NCI-H2081 treated with DMSO at 0.1 percent for 48 hours (cell line): ENCODE results near the gene TMEM252.

Experiments
- DNase-seq: peaks from one replicate; lab custom pipeline; 2025; lab: John Stamatoyannopoulos, UW

TMEM252 gene, protein sequence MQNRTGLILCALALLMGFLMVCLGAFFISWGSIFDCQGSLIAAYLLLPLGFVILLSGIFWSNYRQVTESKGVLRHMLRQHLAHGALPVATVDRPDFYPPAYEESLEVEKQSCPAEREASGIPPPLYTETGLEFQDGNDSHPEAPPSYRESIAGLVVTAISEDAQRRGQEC

DNA sequence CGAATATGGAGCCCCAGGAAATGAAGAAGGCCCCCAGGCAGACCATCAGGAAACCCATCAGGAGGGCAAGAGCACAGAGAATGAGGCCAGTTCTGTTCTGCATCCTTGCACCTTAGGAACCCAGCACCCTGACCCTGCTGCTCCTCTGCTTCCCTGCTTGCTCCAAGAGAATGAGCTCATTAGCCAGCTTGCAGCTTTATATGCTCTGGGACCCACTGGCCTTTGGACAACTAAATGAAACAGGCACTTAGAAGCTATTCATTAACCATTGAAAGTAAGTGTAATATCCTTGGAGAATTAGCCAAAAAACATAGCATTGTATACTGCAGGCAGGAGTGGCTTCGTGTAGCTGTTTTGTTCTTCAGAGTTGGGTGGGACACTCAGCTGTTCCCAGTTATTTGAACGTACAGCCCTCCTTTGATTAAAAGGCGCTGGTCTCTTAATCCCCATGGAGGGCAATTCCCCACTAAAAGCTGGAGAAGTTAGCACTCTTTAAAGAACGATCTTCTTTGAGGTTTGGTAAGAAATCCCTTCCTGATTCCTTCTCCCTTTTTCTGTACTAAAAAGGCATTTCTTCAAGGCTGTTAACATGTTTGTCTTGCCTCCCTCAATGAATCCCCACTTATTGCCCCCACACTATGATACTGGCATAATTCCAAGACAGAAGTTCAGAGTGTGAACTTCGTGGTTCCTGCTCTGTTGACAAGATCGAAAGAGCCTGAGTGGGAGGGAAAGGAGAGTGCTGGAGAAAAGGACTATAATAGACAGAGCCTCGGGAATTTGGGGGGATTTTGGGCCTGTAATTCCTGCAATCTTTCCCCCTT is at the start of gene TMEM252:
Gene TMEM252 (minus strand): TSS at position 172 of the 824 bp plus-strand sequence. CDS start 69 bp downstream, at position 103.
- no peak for DNase-seq

DNA sequence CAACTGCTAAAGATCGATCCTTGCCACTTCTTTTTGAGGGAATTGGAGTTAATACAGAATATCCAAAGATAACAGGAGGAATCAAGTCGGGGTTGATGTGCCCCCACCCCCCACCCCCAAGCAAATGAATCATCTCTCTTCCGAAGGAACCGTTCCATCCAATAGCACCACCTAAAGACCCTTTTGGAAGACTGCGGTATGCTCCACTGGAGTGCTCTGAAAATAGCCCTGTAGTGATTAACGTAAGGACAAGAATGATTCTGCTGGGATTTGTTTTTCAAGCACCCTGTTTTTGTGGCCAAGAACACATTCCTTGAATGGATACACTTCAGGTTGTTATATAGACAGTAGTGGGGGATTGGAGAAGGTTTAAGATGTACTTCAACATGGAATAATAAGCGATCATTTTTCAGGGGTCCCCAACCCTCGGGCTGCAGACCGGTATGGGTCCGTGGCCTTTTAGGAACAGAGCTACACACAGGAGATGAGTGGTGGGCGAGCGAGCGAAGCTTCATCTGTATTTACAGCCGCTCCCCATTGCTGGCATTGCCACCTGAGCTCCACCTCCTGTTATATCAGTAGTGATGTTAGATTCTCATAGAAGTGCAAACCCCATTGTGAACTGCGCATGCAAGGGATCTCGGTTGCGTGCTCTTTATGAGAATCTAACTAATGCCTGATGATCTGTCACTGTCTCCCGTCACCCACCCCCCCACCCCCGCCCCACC is 44.5 kb upstream of the TMEM252 start:
- no peak for DNase-seq

DNA sequence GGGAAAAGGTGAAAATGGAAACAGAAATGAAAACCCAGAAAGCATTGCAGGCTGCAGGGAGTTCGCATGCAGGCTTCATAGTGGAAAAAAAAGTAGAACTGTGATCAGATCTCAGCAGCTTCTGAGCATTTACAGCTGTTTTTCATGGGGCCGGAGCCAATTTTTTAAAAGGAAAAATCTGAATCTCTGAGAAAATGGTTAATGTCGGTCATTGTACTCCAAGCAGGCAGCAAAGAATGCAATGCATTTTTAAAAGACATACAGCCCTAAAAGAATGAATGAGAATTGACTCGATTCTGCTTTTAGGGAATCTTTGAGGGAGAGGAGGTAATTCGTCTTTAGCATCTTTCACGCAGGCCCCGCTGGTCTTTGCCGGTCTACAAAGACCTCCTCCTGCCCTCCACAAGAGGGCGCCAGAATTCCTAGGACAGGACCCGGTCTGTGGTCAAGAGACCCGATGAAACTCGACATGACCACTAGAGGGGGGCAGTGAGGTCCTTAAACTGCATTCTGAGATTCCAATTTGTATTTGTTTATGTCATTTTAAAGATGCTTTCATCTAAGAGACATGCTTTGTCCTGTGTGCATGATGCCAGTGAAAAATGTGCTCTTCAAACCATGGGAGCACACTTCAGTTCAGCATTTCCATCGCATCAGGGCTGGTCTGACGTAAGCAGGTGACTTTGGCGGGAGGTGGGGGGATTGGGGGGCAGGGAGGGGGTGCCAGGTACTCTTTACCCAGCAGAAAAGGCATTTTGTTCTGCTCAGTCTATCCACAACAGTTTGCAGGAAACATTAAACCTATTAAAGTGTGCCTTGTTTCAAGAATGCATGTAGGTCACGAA is 43.7 kb upstream of the TMEM252 start:
- peak; percentile 63 for DNase-seq

DNA sequence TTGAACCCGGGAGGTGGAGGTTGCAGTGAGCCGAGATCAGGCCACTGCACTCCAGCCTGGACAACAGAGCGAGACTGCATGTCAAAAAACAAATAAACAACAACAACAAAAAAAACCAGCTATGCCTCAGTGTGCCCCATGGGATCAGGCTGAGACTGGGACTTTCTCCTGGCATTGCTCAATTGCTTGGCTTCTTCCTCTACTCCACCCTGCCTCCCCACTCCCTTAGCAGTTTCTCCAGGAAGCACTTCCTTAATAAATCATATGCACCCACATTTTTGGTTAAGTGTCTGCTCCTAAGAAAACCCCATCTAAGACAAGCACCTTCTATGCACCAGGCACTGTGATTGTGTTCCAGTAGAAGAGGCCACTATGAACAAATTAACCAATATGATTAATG is 41.0 kb upstream of the TMEM252 start:
- DNase-seq = no peak

DNA sequence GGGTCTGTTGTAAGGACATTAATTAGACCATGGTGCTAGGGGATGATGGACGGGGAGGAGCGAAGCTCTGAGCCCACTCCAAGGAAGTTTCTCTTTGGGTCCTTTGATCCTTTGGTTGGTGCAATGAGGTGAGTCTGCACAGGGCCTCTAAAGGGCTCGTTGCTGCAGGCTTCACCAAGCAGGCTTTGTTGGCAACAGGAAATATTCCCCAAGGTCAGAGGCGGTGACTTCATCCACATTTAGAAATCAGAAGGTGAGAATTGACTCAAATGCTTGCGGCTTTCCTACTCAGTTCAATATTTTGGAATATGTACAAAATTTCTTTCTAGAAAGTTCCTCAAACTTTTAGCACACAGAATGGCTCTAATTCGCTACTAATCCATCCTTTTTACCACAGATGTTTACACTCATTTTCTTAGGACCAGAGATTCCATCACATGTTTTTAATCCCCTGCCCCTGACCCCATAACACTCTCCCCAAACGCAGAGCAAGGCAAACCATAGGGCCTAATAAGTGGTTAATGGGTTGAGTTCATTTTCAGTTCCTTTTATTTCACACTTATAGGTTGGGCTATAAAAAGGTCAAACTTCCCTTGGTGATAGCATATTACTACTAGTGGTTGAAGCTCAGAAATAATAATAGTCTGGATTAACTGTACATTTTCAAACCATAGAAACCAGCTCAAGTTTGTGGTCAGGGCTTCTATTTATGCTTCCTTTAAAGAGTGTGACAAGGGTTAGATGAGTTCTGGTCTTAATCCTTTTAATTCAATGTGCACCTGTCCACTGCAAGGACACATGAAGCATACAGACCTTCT is 37.3 kb upstream of the TMEM252 start:
- DNase-seq = no peak

DNA sequence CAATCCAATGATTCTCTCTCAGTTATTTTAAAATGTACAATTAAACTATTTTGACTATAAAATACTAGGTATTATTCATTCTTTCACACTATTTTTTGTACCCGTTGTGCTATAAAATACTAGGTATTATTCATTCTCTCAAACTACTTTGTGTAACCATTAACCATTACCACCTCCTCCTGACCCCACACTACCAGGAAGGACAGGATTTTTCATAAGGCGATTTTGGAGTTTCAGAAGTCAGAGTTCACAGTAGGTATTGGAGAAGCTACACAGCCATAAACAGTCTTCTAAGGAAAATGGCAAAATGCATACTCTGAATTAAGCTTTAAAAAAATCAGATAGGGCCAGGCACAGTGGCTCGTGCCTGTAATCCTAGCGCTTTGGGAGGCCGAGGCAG is 35.1 kb upstream of the TMEM252 start:
- DNase-seq = no peak

DNA sequence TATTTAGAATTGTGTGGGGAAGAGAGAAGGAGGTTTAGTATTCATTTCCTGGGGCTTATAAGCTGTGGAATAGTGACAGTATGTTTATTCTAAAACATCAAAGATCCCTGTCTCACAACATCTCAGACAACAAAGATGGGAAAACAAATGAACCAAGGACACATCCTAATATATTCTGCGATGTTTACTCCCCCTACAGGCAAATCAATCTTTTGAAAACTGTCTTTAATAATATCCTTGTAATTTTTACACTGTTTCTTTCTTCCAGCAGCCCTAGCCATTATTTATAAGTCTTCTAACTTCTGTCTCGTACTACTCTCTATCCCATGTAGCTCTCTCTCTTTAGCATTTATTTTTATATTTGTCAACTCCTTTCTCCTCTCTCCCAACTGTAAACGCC is 33.5 kb upstream of the TMEM252 start:
- DNase-seq = no peak

DNA sequence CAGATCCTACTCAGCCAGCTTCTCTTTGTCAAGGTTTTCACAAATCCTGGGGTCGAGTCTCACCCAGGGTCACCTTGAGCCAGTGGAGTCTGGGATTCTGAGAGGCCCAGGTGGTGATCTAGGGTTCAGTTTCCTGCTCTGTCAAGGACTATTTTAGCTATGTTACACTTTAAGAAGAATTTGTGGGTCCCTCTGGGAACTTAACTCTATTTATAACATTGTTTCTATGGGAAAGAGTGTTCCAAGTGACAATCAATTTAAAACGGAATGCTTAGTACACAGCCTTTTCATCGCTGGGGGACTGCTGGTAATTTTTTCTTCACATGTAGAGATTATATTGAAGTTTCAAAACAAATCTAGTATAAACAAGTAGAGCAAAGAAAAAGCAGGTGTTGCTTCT is 26.9 kb upstream of the TMEM252 start:
- no peak for DNase-seq

DNA sequence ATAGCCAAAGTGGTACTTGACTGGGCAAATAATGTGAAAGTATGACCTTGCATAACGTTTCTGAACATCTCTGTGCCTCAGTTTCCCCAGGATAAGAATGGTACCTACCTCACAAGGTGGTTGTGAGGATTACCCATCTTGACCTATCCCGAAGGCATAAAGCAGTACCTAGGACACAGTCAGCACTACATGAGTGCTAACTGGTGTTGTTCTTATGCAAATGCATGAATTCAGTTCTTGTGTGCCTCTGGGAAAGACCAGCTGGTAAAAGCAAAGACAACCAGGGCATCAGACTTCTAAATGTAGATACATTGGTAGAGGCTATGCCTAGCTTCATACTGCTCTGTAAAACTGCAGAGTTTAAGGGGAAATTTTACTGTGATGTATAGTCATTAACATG is 21.8 kb upstream of the TMEM252 start:
- no peak for DNase-seq

DNA sequence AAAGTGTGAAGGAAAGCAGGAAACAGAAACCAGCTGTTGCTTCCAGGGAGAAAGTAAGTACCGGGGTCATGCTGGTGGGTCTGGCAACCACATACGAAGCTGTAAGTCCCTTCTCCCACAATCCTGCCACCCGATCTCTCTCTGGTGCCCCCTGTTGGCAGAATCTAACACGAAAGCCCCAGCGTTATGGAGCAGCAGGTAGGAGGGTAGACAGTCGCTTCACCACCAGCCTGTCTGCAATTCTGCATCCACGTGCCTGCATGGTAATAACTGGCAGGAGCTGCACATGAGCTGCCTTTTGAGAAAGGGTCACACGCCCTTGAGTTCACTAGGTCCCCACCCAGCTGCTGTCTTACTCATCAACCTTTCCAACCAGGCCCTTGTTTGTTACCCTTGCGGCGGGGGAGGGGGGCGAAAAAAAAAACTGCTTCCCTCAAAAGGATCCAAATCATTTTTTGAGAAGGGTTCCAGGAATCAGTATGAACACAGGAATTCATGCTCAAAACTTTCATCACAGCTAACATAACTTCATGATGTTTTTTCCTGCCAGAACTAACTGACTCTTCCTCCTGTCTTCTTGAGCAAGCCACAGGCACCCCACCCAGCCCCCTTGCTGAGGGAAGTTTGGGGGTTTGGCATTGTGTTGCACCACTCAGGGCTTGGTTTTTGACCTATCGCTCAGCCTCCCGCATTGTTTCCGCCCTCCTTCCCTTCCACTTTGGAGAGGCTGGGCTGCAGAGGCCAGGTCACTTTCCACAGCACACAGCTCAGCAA is 19.6 kb upstream of the TMEM252 start:
- no peak for DNase-seq

DNA sequence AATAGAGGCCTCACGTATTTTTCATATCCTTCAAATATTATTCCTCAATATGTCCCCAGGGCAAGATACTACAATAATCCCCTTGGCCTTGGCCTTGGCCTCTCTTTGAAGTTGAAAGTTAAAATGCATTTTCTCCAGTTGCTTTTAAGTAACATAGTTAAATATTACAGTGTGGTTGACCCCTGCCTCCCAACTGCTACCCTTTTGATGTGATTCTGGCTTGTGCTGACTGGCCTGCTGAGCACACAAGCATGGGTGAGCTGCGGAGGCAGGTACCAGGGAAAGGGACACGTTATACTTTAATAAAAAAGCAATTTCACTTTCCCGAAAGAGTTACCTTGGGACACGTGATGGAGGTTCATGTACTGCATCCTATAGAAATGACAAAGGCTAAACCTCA is 17.9 kb upstream of the TMEM252 start:
- no peak for DNase-seq

DNA sequence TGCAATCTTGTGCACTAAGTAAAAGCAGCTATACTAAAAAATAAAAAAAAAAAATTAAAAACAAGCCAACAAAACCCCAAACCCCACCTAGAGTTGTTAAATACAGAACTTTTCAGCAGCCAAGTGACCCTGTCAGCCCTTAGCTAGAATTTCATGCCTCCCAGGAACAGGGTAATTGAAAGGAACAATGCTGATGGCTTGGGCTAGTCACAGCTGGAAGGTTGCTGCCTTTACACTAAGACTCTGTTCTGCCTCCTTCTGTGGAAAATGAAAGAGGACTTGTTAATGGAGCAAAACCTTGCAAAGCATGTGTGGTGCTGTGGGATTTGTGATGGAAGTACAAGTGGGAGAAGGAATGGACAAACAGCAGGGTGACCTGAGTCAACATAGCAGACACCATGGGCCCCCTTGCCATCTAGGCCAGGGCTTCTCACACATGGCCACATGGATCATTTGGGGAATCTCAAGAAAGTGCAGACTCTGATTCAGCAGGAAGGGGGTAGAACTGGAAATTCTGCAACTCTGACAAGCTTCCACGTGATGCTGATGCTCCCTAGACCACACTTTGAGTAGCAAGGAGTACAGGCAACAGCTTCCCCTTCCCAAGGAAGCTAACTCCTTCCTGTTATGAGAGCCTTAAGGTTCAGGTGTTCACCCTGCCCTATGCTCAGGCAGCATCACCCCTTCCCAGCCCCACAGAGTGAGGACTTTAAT is 14.9 kb upstream of the TMEM252 start:
- DNase-seq = no peak

DNA sequence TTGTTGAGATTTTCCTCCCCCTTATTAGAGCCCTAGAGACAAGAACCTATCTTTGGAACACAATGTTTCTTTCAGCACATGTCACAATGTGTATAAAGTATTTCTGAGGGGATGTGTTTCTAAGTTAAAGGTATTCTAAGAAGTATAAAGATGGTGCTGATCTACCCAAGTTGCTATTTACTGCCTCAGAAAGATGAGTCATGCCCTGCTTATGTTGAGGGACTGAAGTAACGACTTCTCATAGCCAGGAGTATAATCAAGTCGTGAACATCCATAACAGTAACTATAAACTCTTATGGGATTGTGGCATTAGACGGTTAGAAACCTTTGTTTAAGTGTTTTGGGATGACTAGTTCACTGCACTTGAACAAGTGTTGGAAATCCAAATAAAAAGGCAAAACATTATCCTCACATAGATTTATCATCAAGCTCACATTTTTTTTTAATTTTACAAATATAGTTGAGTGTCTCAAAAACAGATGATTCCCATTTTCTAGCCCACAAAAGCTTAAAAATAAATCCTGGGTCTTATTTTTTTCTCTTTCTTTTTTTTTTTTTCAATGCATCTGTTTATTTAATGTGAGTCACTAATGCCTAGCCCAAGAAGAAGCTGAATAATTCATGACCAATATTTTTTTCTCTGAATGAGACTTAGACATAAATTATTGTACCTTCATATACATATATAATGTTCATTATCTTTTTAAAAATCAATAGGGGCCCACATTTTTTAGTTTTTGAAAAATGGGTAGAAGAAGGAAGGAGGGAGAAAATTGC is 12.2 kb upstream of the TMEM252 start:
- DNase-seq = no peak

DNA sequence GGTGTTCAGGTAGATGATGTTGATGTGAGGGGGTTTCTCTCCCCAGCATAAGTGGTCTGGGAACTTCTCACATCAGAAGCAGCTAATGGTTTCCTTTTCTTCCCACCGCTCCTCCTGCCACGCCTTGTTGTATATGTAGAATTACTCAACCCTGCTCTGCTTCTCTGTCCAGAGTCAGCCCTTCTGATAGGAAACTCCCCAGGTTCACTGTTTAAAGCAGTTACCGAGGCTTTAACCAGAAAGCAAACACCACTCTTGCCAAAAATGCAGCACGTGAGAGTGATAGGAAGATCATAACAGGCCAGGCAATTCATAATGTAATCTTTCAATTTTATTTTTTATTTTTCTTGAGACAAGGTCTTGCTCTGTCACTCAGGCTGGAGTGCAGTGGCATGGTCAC is 10.5 kb upstream of the TMEM252 start:
- no peak for DNase-seq

DNA sequence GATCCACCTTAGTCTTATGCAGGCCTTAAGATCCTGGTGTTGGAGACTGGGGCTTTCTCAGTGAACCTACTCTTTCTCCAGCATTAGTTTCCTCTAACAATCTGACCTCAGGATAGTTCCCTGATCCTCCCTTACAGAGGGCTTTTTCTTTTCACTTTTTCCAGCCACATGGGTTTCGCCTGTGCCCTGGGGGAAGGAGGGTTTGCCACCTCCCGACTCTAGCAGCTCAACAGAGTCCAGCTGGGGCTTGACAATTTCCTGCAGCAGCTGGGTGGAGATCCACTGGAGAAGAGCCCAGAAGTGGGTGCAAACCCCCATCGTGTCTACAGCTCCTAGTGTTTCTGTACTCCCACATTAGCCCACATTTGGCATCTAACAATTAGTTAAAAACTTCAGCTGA is 7.6 kb upstream of the TMEM252 start:
- no peak for DNase-seq

DNA sequence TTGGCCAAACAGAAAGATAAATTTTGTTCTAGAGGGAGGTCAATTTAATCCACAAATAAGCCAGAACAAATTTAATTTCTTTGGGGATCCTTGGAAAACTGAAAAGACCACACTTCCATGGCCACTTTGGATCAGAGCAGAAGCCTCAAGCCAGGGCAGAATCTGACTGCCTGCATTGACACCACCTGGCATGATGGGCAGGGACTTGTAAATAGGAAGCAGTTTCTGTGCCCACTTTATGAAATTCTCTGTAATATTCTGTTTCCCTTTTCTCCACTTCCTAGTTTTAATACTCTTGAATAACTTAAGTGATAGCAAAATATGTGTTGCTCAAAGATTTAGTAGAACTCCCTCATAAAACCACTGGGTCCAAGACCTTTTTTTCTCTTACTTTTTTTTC is 6.7 kb upstream of the TMEM252 start:
- DNase-seq = no peak

DNA sequence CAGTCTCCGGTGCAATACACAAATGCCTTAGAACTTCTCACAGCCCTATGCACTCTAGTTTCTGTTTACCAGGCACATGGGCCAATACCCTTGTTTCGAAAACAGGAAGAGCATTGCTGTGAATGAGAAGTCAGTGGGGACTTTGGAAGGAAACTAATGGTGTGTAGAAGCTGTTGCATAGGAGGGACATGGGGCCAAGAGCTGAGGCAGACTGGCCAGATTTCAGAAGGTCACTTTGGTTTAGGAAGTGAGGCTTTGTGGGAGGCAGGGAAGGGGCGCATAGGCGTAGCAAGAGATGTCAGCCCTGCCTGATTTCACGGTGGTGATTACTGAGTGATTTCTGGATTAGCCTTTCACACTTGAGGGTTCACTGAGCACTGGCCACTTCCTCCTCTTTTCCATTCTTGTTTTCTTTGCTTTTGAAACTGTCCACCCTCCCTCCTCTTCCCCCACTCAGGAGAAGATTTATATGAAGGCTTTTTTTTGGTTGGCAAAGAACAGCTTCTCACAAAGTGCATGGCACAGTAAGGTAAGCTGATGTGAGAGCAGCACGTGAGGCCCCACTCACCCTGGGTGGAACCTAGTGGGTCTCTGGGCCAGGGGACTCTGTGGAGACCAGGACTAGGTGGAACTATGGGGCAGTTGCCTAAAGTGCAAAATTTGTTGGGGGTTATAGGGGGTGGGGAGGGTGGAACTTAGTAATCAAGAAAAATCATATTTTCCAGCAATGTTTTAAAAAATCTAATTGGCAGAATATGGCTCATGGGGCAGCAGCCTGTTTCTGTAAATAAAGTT is 6.1 kb upstream of the TMEM252 start:
- no peak for DNase-seq

DNA sequence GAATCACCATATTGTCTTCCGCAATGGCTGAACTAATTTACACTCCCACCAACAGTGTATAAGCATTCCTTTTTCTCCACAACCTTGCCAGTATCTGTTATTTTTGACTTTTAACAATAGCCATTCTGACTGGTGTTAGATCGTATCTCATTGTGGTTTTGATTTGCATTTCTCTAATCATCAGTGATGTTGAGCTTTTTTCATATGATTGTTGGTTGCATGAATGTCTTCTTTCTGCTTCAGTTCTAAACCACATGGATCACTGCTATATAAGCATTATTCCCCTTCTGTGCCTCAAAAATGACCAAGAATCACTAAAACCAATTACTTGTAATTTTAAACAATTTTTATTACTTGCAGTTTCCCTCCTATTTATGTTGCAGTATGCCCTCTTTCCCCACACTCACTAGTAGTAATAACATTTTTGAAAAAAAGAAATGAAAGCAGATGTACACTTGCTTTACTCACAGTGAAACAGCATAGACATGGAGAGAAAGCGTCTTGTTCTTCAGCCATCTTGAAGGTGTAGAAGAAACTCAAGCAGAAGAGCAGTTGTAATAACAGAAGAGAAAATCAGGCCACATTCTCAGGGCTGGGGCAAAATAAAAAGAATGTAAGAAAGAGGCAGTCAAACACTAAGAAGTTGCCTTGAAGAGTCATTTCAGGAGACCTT is 4.5 kb upstream of the TMEM252 start:
- no peak for DNase-seq
